ENCODE data around the gene EFNB2. TPM values are rescaled to one million over a fixed set of nuclear protein-coding genes. Genes with fewer than 3 reads are reported as not detected.

Gene EFNB2
- total RNA-seq, 1 experiment from 2014 or later: 4.7 TPM

DNA sequence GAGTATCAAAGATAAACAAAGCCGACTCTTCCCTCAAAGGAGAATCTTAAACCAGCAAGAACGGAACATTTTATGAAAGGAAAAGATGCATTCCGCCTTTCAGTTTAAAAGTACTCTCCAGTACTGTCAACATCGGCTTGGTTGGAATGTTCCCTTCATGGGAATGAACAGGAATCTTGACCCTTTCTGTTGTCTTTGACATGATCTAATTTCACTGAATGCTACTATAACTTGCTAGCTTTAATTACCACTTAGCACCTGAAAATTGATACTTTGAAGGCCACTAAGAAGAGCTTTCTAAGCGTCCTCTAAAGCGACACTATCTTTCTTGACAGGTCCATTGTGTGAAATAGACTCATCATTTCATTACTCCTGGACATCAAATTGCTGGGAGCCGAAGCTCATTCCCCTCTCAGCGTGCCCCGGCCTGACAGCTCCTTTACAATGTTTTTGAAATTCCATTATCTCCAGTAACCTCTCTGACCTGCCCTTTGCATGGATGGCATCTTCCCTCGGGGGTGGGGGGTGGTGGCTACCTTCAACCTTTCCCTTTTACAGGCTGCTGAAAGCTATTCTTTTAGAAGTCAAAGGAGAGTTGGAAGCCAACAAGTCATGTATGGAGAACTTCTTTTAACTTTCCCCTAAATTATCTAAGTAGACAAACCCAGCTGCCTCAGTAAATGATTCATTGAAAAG, 67.9 kb downstream of the EFNB2 start:
- no peak overlapping the region for H3K4me3 ChIP-seq (ENCODE audit: low read depth in 2 of 2, low read length in 2 of 2)
- in situ Hi-C loops (cut with HindIII; ENCODE audit: low pct_unique_long_range_greater_than_20kb, low sequenced_read_pairs) (no loop called here), intact Hi-C loops (cut with micrococcal nuclease; ENCODE audit: unreplicated experiment) (no loop called here)
- H3K27me3 ChIP-seq (ENCODE audit: control insufficient read depth, insufficient read depth, low read length): no peaks in the 10 kb centered on the region
- H3K4me1 ChIP-seq (ENCODE audit: control insufficient read depth, insufficient read depth, low read length): no peaks in the 10 kb centered on the region
- no peak for TF ChIP-seq TCF7L2 (IDR thresholded peaks at IDR 0.05; ENCODE audit: low read depth, low read length)
- TF ChIP-seq SIN3A (IDR thresholded peaks at IDR 0.05; ENCODE audit: borderline replicate concordance, insufficient read depth, low read depth, low read length): no peak
- no peak for TF ChIP-seq POLR2AphosphoS5 (IDR thresholded peaks at IDR 0.05; ENCODE audit: low read depth, low read length)
- TF ChIP-seq, protein P1, sequence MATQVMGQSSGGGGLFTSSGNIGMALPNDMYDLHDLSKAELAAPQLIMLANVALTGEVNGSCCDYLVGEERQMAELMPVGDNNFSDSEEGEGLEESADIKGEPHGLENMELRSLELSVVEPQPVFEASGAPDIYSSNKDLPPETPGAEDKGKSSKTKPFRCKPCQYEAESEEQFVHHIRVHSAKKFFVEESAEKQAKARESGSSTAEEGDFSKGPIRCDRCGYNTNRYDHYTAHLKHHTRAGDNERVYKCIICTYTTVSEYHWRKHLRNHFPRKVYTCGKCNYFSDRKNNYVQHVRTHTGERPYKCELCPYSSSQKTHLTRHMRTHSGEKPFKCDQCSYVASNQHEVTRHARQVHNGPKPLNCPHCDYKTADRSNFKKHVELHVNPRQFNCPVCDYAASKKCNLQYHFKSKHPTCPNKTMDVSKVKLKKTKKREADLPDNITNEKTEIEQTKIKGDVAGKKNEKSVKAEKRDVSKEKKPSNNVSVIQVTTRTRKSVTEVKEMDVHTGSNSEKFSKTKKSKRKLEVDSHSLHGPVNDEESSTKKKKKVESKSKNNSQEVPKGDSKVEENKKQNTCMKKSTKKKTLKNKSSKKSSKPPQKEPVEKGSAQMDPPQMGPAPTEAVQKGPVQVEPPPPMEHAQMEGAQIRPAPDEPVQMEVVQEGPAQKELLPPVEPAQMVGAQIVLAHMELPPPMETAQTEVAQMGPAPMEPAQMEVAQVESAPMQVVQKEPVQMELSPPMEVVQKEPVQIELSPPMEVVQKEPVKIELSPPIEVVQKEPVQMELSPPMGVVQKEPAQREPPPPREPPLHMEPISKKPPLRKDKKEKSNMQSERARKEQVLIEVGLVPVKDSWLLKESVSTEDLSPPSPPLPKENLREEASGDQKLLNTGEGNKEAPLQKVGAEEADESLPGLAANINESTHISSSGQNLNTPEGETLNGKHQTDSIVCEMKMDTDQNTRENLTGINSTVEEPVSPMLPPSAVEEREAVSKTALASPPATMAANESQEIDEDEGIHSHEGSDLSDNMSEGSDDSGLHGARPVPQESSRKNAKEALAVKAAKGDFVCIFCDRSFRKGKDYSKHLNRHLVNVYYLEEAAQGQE (IDR thresholded peaks at IDR 0.05; ENCODE audit: insufficient read depth in 1 of 2, low read depth in 2 of 2, low read length in 1 of 2): no peak
- TF ChIP-seq, protein P2, sequence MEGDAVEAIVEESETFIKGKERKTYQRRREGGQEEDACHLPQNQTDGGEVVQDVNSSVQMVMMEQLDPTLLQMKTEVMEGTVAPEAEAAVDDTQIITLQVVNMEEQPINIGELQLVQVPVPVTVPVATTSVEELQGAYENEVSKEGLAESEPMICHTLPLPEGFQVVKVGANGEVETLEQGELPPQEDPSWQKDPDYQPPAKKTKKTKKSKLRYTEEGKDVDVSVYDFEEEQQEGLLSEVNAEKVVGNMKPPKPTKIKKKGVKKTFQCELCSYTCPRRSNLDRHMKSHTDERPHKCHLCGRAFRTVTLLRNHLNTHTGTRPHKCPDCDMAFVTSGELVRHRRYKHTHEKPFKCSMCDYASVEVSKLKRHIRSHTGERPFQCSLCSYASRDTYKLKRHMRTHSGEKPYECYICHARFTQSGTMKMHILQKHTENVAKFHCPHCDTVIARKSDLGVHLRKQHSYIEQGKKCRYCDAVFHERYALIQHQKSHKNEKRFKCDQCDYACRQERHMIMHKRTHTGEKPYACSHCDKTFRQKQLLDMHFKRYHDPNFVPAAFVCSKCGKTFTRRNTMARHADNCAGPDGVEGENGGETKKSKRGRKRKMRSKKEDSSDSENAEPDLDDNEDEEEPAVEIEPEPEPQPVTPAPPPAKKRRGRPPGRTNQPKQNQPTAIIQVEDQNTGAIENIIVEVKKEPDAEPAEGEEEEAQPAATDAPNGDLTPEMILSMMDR (IDR thresholded peaks at IDR 0.05): no peak
- no peaks in the 10 kb centered on the region for H3K36me3 ChIP-seq (ENCODE audit: control insufficient read depth, insufficient read depth, low read length)
- BruUV-seq (replicated peaks): no TSS peak
- ATAC-seq (no peak), DNase-seq (ENCODE audit: low read depth, low spot score) (no peak)
- ChIA-PET CTCF (no interaction called here), POLR2A (no interaction called here)
- no peak overlapping the region for H3K27ac ChIP-seq (ENCODE audit: low read length)
- no peaks in the 10 kb centered on the region for H3K9me3 ChIP-seq (ENCODE audit: control insufficient read depth, insufficient read depth, low read depth, low read length)

DNA sequence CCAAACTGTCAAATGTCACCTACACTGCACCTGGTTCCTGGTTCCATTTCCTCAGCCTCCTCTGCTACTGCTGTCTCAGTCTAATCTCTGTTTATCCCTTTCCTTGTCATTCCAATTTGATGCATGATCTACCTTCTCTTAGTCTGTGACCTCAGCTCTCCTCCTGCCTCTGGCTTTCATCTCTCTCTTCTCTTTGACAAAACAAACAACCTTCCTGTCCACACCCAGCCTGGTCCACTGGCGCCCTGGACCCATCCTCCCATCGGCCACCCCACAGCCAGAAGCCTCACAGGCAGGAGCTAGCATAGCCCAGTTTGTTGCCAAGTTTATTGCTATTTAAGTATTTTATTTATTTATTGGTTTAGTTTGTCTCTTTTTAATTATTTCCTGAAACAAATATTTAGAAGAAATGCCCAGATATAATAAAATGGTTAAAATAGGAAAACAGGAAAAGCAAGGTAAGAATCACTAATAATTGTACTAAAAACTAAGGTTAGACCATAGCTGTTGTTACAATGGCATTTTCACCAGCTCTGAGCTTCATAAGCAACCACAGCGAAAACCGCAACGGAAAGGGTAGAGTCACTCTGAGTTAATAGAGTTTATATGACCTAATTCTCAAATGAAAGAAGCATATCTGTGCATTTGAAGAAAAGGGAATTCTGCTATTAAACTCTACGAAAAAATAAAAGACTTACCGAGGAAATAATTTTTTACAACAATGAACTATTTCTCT, 68.6 kb downstream of the EFNB2 start:
- Histone ChIP-seq H3K27ac (ENCODE audit: low read length) (no peak overlapping the region), H3K36me3 (ENCODE audit: control insufficient read depth, insufficient read depth, low read length) (no peaks in the 10 kb centered on the region), H3K4me1 (ENCODE audit: control insufficient read depth, insufficient read depth, low read length) (no peaks in the 10 kb centered on the region), H3K4me3 (ENCODE audit: low read depth in 2 of 2, low read length in 2 of 2) (no peak overlapping the region), H3K27me3 (ENCODE audit: control insufficient read depth, insufficient read depth, low read length) (no peaks in the 10 kb centered on the region), H3K9me3 (ENCODE audit: control insufficient read depth, insufficient read depth, low read depth, low read length) (no peaks in the 10 kb centered on the region)
- ChIA-PET CTCF (no interaction called here), POLR2A (no interaction called here)
- BruUV-seq (replicated peaks): no TSS peak
- DNase-seq (ENCODE audit: low read depth, low spot score) (no peak), ATAC-seq (no peak)
- in situ Hi-C loops (cut with HindIII; ENCODE audit: low pct_unique_long_range_greater_than_20kb, low sequenced_read_pairs): no loop called here
- TF ChIP-seq TCF7L2 (IDR thresholded peaks at IDR 0.05; ENCODE audit: low read depth, low read length): no peak
- TF ChIP-seq, protein P1 (IDR thresholded peaks at IDR 0.05; ENCODE audit: insufficient read depth in 1 of 2, low read depth in 2 of 2, low read length in 1 of 2): no peak
- TF ChIP-seq, protein P2 (IDR thresholded peaks at IDR 0.05): no peak
- no peak for TF ChIP-seq POLR2AphosphoS5 (IDR thresholded peaks at IDR 0.05; ENCODE audit: low read depth, low read length)
- no peak for TF ChIP-seq SIN3A (IDR thresholded peaks at IDR 0.05; ENCODE audit: borderline replicate concordance, insufficient read depth, low read depth, low read length)
- intact Hi-C loops (cut with micrococcal nuclease; ENCODE audit: unreplicated experiment): no loop called here
